HepG2 (cell line): ENCODE results near the gene GLUL. TPM values are rescaled to one million over a fixed set of nuclear protein-coding genes. Genes with fewer than 3 reads are reported as not detected.

Experiments used
- ATAC-seq: fragments of 200-7000 bp; cut with Tn5 transposase; 3 replicates; pipeline ENCODE4 v1.9.1; 2020; ENCODE audit warnings: mild to moderate bottlenecking, moderate library complexity
- BruUV-seq: library from RNA; stranded (reverse); fragments of 400-500 nt; replicated peaks from 2 replicates; lab custom pipeline; 2021; lab: Mats Ljungman, UMichigan
- CTCF ChIA-PET: fragments of 300-600 bp; formaldehyde crosslinking; extraction: SDS; loops from one replicate; lab custom pipeline; 2021; ENCODE audit warnings: low total read pairs, inconsistent platforms, low intra/inter-chr PET ratio; lab: Yijun Ruan, JAX
- POLR2A ChIA-PET: fragments of 350-600 bp; sonication (Branson Sonifier 250); formaldehyde crosslinking; loops from one replicate; lab custom pipeline; 2020; ENCODE audit warnings: antibody characterized with exemption, inconsistent platforms; lab: Yijun Ruan, JAX
- DNase-seq: peaks from one replicate; pipeline ENCODE4 v3.0.0-alpha.2; 2015; ENCODE audit warnings: low spot score
- FAIRE-seq: peaks from 3 replicates; lab custom pipeline; 2011; peaks lifted over from hg19 to GRCh38; lab: Jason Lieb, UNC
- H2AFZ ChIP-seq: one replicate; pipeline ENCODE4 v1.6.1; 2011; ENCODE audit warnings: low read length, inconsistent platforms
- H3K27ac ChIP-seq: fragments of 300-600 bp; 3 replicates; pipeline ENCODE4 v1.8.0; 2011; ENCODE audit warnings: mixed run types, mild to moderate bottlenecking, mixed read lengths, low read length, inconsistent platforms; ENCODE audit not compliant: insufficient read depth; ENCODE audit errors: extremely low read length
- H3K27me3 ChIP-seq, 2 experiments: fragments of 200-600 bp in 1 of 2; 2 replicates in 1 of 2; 3 replicates in 1 of 2; pipeline versions ENCODE4 v1.6.0 to v1.8.0; 2011; ENCODE audit warnings: low read length in 2 of 2, mild to moderate bottlenecking in 2 of 2, moderate library complexity in 2 of 2, inconsistent platforms in 1 of 2; ENCODE audit not compliant: insufficient read depth in 2 of 2, control insufficient read depth in 1 of 2
- H3K36me3 ChIP-seq, 2 experiments: fragments of 200-600 bp in 1 of 2; replicated peaks in 1 of 2; 2 replicates in 1 of 2; 3 replicates in 1 of 2; pipeline versions ENCODE4 v1.5.1 to v1.8.0; 2011; ENCODE audit warnings: low read length in 2 of 2, inconsistent platforms in 1 of 2; ENCODE audit not compliant: insufficient read depth in 2 of 2, control insufficient read depth in 1 of 2
- H3K4me1 ChIP-seq: 2 replicates; pipeline ENCODE4 v1.5.1; 2012; ENCODE audit warnings: low read length, inconsistent platforms; ENCODE audit not compliant: insufficient read depth
- H3K4me2 ChIP-seq: 2 replicates; pipeline ENCODE4 v1.6.0; 2011; ENCODE audit warnings: low read depth, low read length, inconsistent platforms
- H3K4me3 ChIP-seq, 3 experiments: fragments of 200-600 bp in 1 of 3; sonication (generic), shearing (Covaris generic) in 1 of 3; replicated peaks in 1 of 3; 2 replicates each; pipeline ENCODE4 v1.5.1; 2011 to 2016; ENCODE audit warnings: low read length in 3 of 3, inconsistent platforms in 2 of 3, low read depth in 2 of 3, mild to moderate bottlenecking in 2 of 3, control low read depth in 1 of 3, mixed read lengths in 1 of 3; ENCODE audit not compliant: insufficient read depth in 1 of 3
- H3K79me2 ChIP-seq: one replicate; pipeline ENCODE4 v1.6.1; 2011; ENCODE audit warnings: low read length, inconsistent platforms; ENCODE audit not compliant: insufficient read depth
- H3K9ac ChIP-seq: 2 replicates; pipeline ENCODE4 v1.6.0; 2011; ENCODE audit warnings: mild to moderate bottlenecking, low read depth, low read length, inconsistent platforms; ENCODE audit not compliant: insufficient read depth
- H3K9me3 ChIP-seq: 2 replicates; pipeline ENCODE4 v1.5.1; 2012; ENCODE audit warnings: mild to moderate bottlenecking, low read length
- H4K20me1 ChIP-seq: 2 replicates; pipeline ENCODE4 v1.6.0; 2011; ENCODE audit warnings: inconsistent platforms, mild to moderate bottlenecking, low read length, moderate library complexity; ENCODE audit not compliant: insufficient read depth
- KDM3A ChIP-seq: IDR thresholded peaks from 2 replicates; pipeline ENCODE4 v1.6.1; 2018; ENCODE audit warnings: low read depth, missing compliant biosample characterization
- NKX3-1 ChIP-seq: sonication (generic); formaldehyde crosslinking; IDR thresholded peaks from 2 replicates; pipeline ENCODE4 v1.5.0; 2020; ENCODE audit warnings: missing genetic modification reagents
- POGK ChIP-seq: sonication (generic); formaldehyde crosslinking; conservative IDR thresholded peaks from 2 replicates; pipeline ENCODE4 v1.8.0; 2022; ENCODE audit warnings: mild to moderate bottlenecking, moderate library complexity, missing genetic modification reagents
- ZNF619 ChIP-seq: sonication (generic); formaldehyde crosslinking; IDR thresholded peaks from 2 replicates; pipeline ENCODE4 v1.4.0; 2020; ENCODE audit warnings: mild to moderate bottlenecking, missing genetic modification reagents
- ZNF766 ChIP-seq: sonication (generic); formaldehyde crosslinking; IDR thresholded peaks from 2 replicates; pipeline ENCODE4 v1.5.0; 2020; ENCODE audit warnings: missing genetic modification reagents, borderline replicate concordance
- WGBS: methylation state at CpG from one replicate; pipeline ENCODE4 v1.1.6; 2017; ENCODE audit warnings: low lambda C conversion rate; 5-methylcytosine and 5-hydroxymethylcytosine counted together
- in situ Hi-C: cut with HindIII; loops from 2 replicates; pipeline ENCODE4 v1.10.0; 2017; ENCODE audit warnings: low pct_unique_long_range_greater_than_20kb; ENCODE audit not compliant: extremely low pct_ligation_motif_present
- intact Hi-C: fragments of 100-400 bp; cut with micrococcal nuclease; formaldehyde crosslinking; loops from one replicate; pipeline ENCODE4 v1.10.0; 2022; ENCODE audit not compliant: unreplicated experiment
- polyA plus RNA-seq, 8 experiments: library from polyadenylated mRNA; depleted of rRNA in 3 of 8; stranded (reverse) in 7 of 8; unstranded in 1 of 8; fragments of >200 nt; fragmentation: Illumina TruSeq in 4 of 8; extraction: Trizol in 4 of 8; gene quantifications; 2 replicates each; pipeline versions ENCODE4 v1.2.1 to v1.2.3, GENCODE V29; 2011 to 2016; ENCODE audit warnings: low read depth in 4 of 8, missing spikeins in 1 of 8, mixed read lengths in 1 of 8; ENCODE audit not compliant: insufficient read depth in 1 of 8
- total RNA-seq, 5 experiments: library from RNA; depleted of rRNA; stranded (reverse); fragments of >200 nt; fragmentation: Illumina TruSeq; extraction: Trizol; gene quantifications; 2 replicates each; pipeline ENCODE4 v1.2.3, GENCODE V29; 2016; ENCODE audit warnings: low read depth in 1 of 5

The GLUL gene
- total and polyA plus RNA-seq, 2 of the 13 experiments (the other 11 are each of a cell fraction or from before 2014, with no cell fraction given), result 423 to 827 TPM

GRCh38 chr1:182338806-182339370 is 52.7 kb downstream of the GLUL start:
- H3K27me3 ChIP-seq, result no peaks in the 10 kb centered on the region; a peak in 1 of 5 replicates
- BruUV-seq, result no TSS peak
- TF ChIP-seq POGK (no peak), ZNF766 (CRISPR knock-in tag) (no peak), KDM3A (no peak), NKX3-1 (CRISPR knock-in tag) (no peak), ZNF619 (CRISPR knock-in tag) (no peak)
- H3K36me3 ChIP-seq, result no peaks in the 10 kb centered on the region
- no peaks in the 10 kb centered on the region for H3K79me2 ChIP-seq
- intact Hi-C loops, result no loop called here
- 88% methylated on average over 13 of the region's 13 CpGs for WGBS
- no peak overlapping the region for H3K9ac ChIP-seq
- H3K4me3 ChIP-seq, result no peak overlapping the region
- H3K4me1 ChIP-seq, result peaks cover 65% of the 10 kb centered on the region
- H3K9me3 ChIP-seq, result no peaks in the 10 kb centered on the region
- no peak for DNase-seq
- no peak overlapping the region for H3K27ac ChIP-seq
- in situ Hi-C loops, result no loop called here
- ATAC-seq, result no peak
- no peak overlapping the region for H2AFZ ChIP-seq
- CTCF ChIA-PET, result no interaction called here
- POLR2A ChIA-PET, result interaction anchor here (1.2 to 2.1 kb wide), 3 partner anchors 50 to 53 kb away, joined by 3 to 12 read pairs (median 4); partner anchors contain the start of gene GLUL
- FAIRE-seq, result no peak
- no peaks in the 10 kb centered on the region for H4K20me1 ChIP-seq
- no peak overlapping the region for H3K4me2 ChIP-seq
